ENCODE data around the gene TULP3. TPM values are rescaled to one million over a fixed set of nuclear protein-coding genes. Genes with fewer than 3 reads are reported as not detected.
A peak's percentile ranks its signal among the peaks of the same experiment; 100 is the strongest.

TULP3 gene
- total and polyA plus RNA-seq, 2 donors (not counting 3 experiments of a cell fraction or from before 2014, with no cell fraction given), result 30.8 to 31.0 TPM

DNA sequence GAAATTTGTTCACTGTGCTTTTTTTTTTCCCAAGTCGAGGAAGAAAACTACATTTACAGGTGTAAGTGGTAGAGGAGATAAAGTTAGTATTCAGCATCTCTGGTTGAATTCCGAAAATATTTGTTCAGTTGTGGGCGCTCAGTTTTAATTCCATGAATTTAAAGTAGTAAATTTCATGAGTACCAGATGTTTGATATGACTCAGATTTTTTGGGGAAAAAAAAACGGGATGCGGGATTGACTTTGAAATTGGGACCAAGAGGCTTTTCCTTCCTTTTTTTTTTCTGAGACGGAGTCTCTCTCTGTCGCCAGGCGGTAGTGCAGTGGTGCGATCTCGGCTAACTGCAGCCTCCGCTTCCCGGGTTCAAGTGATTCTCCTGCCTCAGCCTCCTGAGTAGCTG is 1.6 kb downstream of the TULP3 start:
- no peaks in the 10 kb centered on the region for H3K27me3 ChIP-seq (ENCODE audit: control insufficient read depth in 2 of 2, insufficient read depth in 2 of 2, low read length in 2 of 2)
- TF ChIP-seq MYC (IDR thresholded peaks at IDR 0.05; ENCODE audit: low read depth, low read length) (no peak), GATA2 (IDR thresholded peaks at IDR 0.05; ENCODE audit: insufficient read depth, insufficient read length, low read depth, low read length) (no peak), POLR2A (IDR thresholded peaks at IDR 0.05; ENCODE audit: low read depth, low read length) (no peak), POLR2AphosphoS5 (IDR thresholded peaks at IDR 0.05; ENCODE audit: insufficient read depth, low read depth, low read length) (no peak), JUN (IDR thresholded peaks at IDR 0.05; ENCODE audit: borderline replicate concordance, insufficient read depth, insufficient read length, low read depth) (no peak), FOS (IDR thresholded peaks at IDR 0.05; ENCODE audit: borderline replicate concordance, insufficient read depth, low read length) (no peak), EZH2 (IDR thresholded peaks at IDR 0.05; ENCODE audit: borderline replicate concordance, low read depth, low read length, severe bottlenecking) (no peak)
- TF ChIP-seq, protein P1, sequence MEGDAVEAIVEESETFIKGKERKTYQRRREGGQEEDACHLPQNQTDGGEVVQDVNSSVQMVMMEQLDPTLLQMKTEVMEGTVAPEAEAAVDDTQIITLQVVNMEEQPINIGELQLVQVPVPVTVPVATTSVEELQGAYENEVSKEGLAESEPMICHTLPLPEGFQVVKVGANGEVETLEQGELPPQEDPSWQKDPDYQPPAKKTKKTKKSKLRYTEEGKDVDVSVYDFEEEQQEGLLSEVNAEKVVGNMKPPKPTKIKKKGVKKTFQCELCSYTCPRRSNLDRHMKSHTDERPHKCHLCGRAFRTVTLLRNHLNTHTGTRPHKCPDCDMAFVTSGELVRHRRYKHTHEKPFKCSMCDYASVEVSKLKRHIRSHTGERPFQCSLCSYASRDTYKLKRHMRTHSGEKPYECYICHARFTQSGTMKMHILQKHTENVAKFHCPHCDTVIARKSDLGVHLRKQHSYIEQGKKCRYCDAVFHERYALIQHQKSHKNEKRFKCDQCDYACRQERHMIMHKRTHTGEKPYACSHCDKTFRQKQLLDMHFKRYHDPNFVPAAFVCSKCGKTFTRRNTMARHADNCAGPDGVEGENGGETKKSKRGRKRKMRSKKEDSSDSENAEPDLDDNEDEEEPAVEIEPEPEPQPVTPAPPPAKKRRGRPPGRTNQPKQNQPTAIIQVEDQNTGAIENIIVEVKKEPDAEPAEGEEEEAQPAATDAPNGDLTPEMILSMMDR (IDR thresholded peaks at IDR 0.05; ENCODE audit: extremely low read depth in 1 of 2, insufficient read depth in 1 of 2, low read depth in 1 of 2, low read length in 2 of 2), result no peak
- TF ChIP-seq, protein P2, sequence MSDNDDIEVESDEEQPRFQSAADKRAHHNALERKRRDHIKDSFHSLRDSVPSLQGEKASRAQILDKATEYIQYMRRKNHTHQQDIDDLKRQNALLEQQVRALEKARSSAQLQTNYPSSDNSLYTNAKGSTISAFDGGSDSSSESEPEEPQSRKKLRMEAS (IDR thresholded peaks at IDR 0.05; ENCODE audit: insufficient read depth, insufficient read length), result no peak
- POLR2A ChIA-PET, result interaction anchor here (0.7 kb wide), 1 partner anchor 93 kb away, joined by 4 read pairs; no protein-coding TSS in a partner anchor
- no peak overlapping the region for H2AFZ ChIP-seq (ENCODE audit: low read depth, low read length)
- dilution Hi-C loops (cut with MboI; ENCODE audit: extremely low pct_ligation_motif_present, low sequenced_read_pairs), result no loop called here
- no peak overlapping the region for H3K27ac ChIP-seq (ENCODE audit: insufficient read depth, low read depth, low read length)
- CTCF ChIA-PET, result interaction anchor here (1.3 to 3.6 kb wide), 4 partner anchors 14 to 149 kb away, joined by 3 to 18 read pairs (median 9); partner anchors contain the start of genes FOXM1 and RHNO1
- no peaks in the 10 kb centered on the region for H4K20me1 ChIP-seq (replicated peaks; ENCODE audit: control insufficient read depth, extremely low read depth, insufficient read depth, low read length)
- H3K79me2 ChIP-seq (ENCODE audit: control insufficient read depth, insufficient read depth, low read length), result peaks cover 33% of the 10 kb centered on the region
- peaks cover 11% of the 10 kb centered on the region for H3K4me1 ChIP-seq (ENCODE audit: control insufficient read depth, extremely low read depth, insufficient read depth, low read length)
- peaks cover 3% of the 10 kb centered on the region in 2 experiments for H3K36me3 ChIP-seq (ENCODE audit: control insufficient read depth in 2 of 2, extremely low read depth in 1 of 2, insufficient read depth in 2 of 2, low read length in 2 of 2)
- H3K9me3 ChIP-seq (replicated peaks; ENCODE audit: control insufficient read depth, insufficient read depth, low read length), result no peaks in the 10 kb centered on the region
- no peak overlapping the region for H3K4me3 ChIP-seq (replicated peaks in 1 of 3; ENCODE audit: insufficient read depth in 1 of 3, low read depth in 1 of 3, low read length in 3 of 3)
- H3K9ac ChIP-seq (replicated peaks; ENCODE audit: extremely low read depth, insufficient read depth, low read length), result no peak overlapping the region
- FAIRE-seq (no peak), DNase-seq (ENCODE audit: low read depth, low spot score) (no peak)
- intact Hi-C loops (cut with micrococcal nuclease), result no loop called here
- H3K4me2 ChIP-seq (ENCODE audit: insufficient read depth, low read length), result peak overlapping the region; percentile 49
- H3K9me1 ChIP-seq (replicated peaks; ENCODE audit: control insufficient read depth, extremely low read depth, insufficient read depth, low read length), result no peaks in the 10 kb centered on the region
- no TSS peak for BruUV-seq (replicated peaks)

Data from endothelial cell of umbilical vein (primary cell).